Kidney (tissue), 14 donors: ENCODE results near the gene OLFML3. TPM values are rescaled to one million over a fixed set of nuclear protein-coding genes. Genes with fewer than 3 reads are reported as not detected.

Experiments
- DNase-seq, 5 donors: peaks; one replicate each; pipeline ENCODE4 v3.0.0-alpha.2; 2013 to 2020
- FAIRE-seq: peaks from 2 replicates; lab custom pipeline; 2012; peaks lifted over from hg19 to GRCh38; lab: Jason Lieb, UNC
- H3K27ac ChIP-seq, 2 donors: one replicate each; pipeline ENCODE4 v1.7.0; 2013; ENCODE audit warnings: low read depth in 2 of 2, low read length in 2 of 2, inconsistent platforms in 1 of 2
- H3K27me3 ChIP-seq: one replicate; pipeline ENCODE4 v1.7.1; 2013; ENCODE audit warnings: low read length, inconsistent platforms; ENCODE audit not compliant: control insufficient read depth, insufficient read depth
- H3K36me3 ChIP-seq, 3 donors: one replicate each; pipeline versions ENCODE4 v1.7.0 to v1.7.1; 2013; ENCODE audit warnings: low read length in 3 of 3, control low read depth in 1 of 3, inconsistent platforms in 1 of 3; ENCODE audit not compliant: insufficient read depth in 3 of 3, control insufficient read depth in 2 of 3
- H3K4me1 ChIP-seq, 3 donors: one replicate each; pipeline versions ENCODE4 v1.7.0 to v1.7.1; 2013; ENCODE audit warnings: low read length in 3 of 3, inconsistent platforms in 1 of 3, low read depth in 1 of 3; ENCODE audit not compliant: control insufficient read depth in 2 of 3, insufficient read depth in 2 of 3
- H3K4me3 ChIP-seq, 3 donors: one replicate each; pipeline versions ENCODE4 v1.7.0 to v1.8.1; 2013; ENCODE audit warnings: low read length in 3 of 3, control low read depth in 1 of 3, inconsistent platforms in 1 of 3
- H3K9ac ChIP-seq, 3 donors: one replicate each; pipeline versions ENCODE4 v1.7.0 to v1.7.1; 2013; ENCODE audit warnings: low read length in 3 of 3, control low read depth in 1 of 3, inconsistent platforms in 1 of 3
- H3K9me3 ChIP-seq, 3 donors: one replicate each; pipeline versions ENCODE4 v1.7.0 to v1.7.1; 2013; ENCODE audit warnings: low read length in 3 of 3, control low read depth in 1 of 3, inconsistent platforms in 1 of 3; ENCODE audit not compliant: control insufficient read depth in 2 of 3, insufficient read depth in 1 of 3
- intact Hi-C: fragments of 100-400 bp; cut with DNase I; formaldehyde crosslinking; loops from one replicate; pipeline ENCODE4 v1.11.1; 2022
- polyA plus RNA-seq: library from polyadenylated mRNA; stranded (reverse); fragments of 350-450 nt; fragmentation: Illumina TruSeq; extraction: RNeasy Lipid Tissue Mini Kit (QIAGEN cat#74804); gene quantifications from one replicate; pipeline ENCODE4 v1.2.3, GENCODE V29; 2014; ENCODE audit warnings: low read depth, low replicate concordance; ENCODE audit not compliant: insufficient read depth
- total RNA-seq: library from RNA; stranded (reverse); fragmentation: NEBNext Ultra II Directional; extraction: Animal tissue kit (Norgen Biotek cat#: 25700); gene quantifications from one replicate; pipeline ENCODE4 v1.2.1, GENCODE V29; 2021
- TF ChIP-seq, protein P1 (sequence below): IDR thresholded peaks from 3 replicates; pipeline ENCODE4 v1.5.1; 2012; ENCODE audit warnings: mild to moderate bottlenecking, moderate library complexity, borderline replicate concordance; ENCODE audit not compliant: insufficient read depth; ENCODE audit errors: extremely low read depth
- donor health status: control.
- donor health status: control.
- donor health status: control.
- donor health status: control.
- donor health status: control.
- donor health status: DM: yes; HTN: yes; CAD: no.
- donor health status: Normal renal cell carcinoma (clear cell type).

OLFML3 gene
- total and polyA plus RNA-seq, 2 donors from 2014 or later, result 13.5 to 22.9 TPM

GRCh38 chr1:114026797-114027196, 47.5 kb downstream of the OLFML3 start:
- TF ChIP-seq, protein P1, sequence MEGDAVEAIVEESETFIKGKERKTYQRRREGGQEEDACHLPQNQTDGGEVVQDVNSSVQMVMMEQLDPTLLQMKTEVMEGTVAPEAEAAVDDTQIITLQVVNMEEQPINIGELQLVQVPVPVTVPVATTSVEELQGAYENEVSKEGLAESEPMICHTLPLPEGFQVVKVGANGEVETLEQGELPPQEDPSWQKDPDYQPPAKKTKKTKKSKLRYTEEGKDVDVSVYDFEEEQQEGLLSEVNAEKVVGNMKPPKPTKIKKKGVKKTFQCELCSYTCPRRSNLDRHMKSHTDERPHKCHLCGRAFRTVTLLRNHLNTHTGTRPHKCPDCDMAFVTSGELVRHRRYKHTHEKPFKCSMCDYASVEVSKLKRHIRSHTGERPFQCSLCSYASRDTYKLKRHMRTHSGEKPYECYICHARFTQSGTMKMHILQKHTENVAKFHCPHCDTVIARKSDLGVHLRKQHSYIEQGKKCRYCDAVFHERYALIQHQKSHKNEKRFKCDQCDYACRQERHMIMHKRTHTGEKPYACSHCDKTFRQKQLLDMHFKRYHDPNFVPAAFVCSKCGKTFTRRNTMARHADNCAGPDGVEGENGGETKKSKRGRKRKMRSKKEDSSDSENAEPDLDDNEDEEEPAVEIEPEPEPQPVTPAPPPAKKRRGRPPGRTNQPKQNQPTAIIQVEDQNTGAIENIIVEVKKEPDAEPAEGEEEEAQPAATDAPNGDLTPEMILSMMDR, result no peak
- H3K27me3 ChIP-seq, result no peaks in the 10 kb centered on the region
- H3K9me3 ChIP-seq, result no peaks in the 10 kb centered on the region
- no peaks in the 10 kb centered on the region for H3K36me3 ChIP-seq
- no peaks in the 10 kb centered on the region for H3K4me1 ChIP-seq
- H3K4me3 ChIP-seq, result no peak overlapping the region
- H3K9ac ChIP-seq, result no peak overlapping the region
- no peak overlapping the region for H3K27ac ChIP-seq
- no peak for FAIRE-seq
- no peak for DNase-seq
- intact Hi-C loops, result no loop called here

Other genes with a start within 250 kb of the OLFML3 start
- 20.0 TPM for gene PHTF1, start 220.0 kb upstream of the OLFML3 start, total RNA-seq
- gene PHTF1, start 220.0 kb upstream of the OLFML3 start, polyA plus RNA-seq, result 14.7 TPM
- gene RSBN1, start 167.0 kb upstream of the OLFML3 start, total RNA-seq, result 22.0 TPM
- gene RSBN1, start 167.0 kb upstream of the OLFML3 start, polyA plus RNA-seq, result 4.0 TPM
- gene PTPN22, start 107.8 kb upstream of the OLFML3 start, total RNA-seq, result 6.6 TPM
- gene PTPN22, start 107.8 kb upstream of the OLFML3 start, polyA plus RNA-seq, result 0.32 TPM
- gene BCL2L15, start 91.9 kb upstream of the OLFML3 start, total RNA-seq, result 34.3 TPM
- gene BCL2L15, start 91.9 kb upstream of the OLFML3 start, polyA plus RNA-seq, result 2.2 TPM
- 21.7 TPM for gene AP4B1, start 74.7 kb upstream of the OLFML3 start, total RNA-seq
- 8.7 TPM for gene AP4B1, start 74.7 kb upstream of the OLFML3 start, polyA plus RNA-seq
- 6.1 TPM for gene DCLRE1B, start 74.1 kb upstream of the OLFML3 start, total RNA-seq
- gene DCLRE1B, start 74.1 kb upstream of the OLFML3 start, polyA plus RNA-seq, result 1.4 TPM
- gene HIPK1, start 50.1 kb upstream of the OLFML3 start, total RNA-seq, result 65.0 TPM
- gene HIPK1, start 50.1 kb upstream of the OLFML3 start, polyA plus RNA-seq, result 8.4 TPM
- gene SYT6, start 174.4 kb downstream of the OLFML3 start, total RNA-seq, result 0.06 TPM
- gene SYT6, start 174.4 kb downstream of the OLFML3 start, polyA plus RNA-seq, result 1.7 TPM